ENCODE data around the gene CAMK2D.

- no peak for TF ChIP-seq CTCF (conservative IDR thresholded peaks at IDR 0.05; ENCODE audit: low read depth, low read length)
- TF ChIP-seq EZH2 (IDR thresholded peaks at IDR 0.05; ENCODE audit: borderline replicate concordance, low read depth, low read length, poor library complexity, severe bottlenecking): no peak
Observed at GRCh38 chr4:113618205-113618604, 143.3 kb downstream of the CAMK2D start.
